ENCODE data around the gene ZNF593.

ZNF593 gene

GRCh38 chr1:26138974-26139558, 30.6 kb upstream of the ZNF593 start:
- DNase-seq (ENCODE audit: low spot score) = no peak
- no peak for TF ChIP-seq CTCF (IDR thresholded peaks at IDR 0.05; ENCODE audit: extremely low read depth, missing control alignments)

DNA sequence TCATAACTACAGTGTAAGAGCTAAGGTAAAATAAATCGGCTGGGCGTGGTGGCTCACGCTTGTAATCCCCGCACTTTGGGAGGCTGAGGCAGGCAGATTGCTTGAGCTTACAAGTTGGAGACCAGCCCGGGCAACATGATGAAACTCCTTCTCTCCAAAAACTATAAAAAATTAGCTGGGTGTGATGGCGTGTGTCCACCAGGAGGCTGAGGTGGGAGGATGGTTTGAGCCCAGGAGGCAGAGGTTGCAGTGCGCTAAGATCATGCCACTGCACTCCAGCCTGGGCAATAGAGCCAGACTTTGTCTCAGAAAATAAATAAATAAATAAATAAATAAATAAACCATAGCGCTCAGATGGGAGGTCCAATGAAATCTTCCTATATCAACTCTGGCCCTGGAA, 27.5 kb upstream of the ZNF593 start:
- no peak for TF ChIP-seq CTCF (IDR thresholded peaks at IDR 0.05; ENCODE audit: extremely low read depth, missing control alignments)
- no peak for DNase-seq (ENCODE audit: low spot score)

- peak; percentile 75 for DNase-seq (ENCODE audit: low spot score)
- TF ChIP-seq CTCF (IDR thresholded peaks at IDR 0.05; ENCODE audit: extremely low read depth, missing control alignments) = peak; percentile 39
Observed at GRCh38 chr1:26145041-26145959, 24.4 kb upstream of the ZNF593 start.

DNA sequence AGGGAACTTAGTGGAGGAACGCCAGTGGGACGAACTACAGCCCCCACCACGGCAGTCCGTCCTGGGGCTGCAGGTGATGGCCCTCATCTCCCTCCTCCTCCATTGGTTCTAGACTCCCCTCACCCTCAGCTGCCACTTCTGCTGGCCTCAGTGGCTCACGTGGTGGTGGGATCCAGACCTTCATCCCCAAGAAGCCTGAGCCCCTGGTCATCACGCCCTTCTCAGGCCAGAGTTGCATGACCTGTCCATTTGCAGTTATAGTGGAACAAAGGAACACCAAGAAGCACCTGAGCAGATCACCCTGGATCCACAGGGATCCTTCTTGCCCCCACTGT, 23.8 kb upstream of the ZNF593 start:
- DNase-seq (ENCODE audit: low spot score) = no peak
- no peak for TF ChIP-seq CTCF (IDR thresholded peaks at IDR 0.05; ENCODE audit: extremely low read depth, missing control alignments)

DNA sequence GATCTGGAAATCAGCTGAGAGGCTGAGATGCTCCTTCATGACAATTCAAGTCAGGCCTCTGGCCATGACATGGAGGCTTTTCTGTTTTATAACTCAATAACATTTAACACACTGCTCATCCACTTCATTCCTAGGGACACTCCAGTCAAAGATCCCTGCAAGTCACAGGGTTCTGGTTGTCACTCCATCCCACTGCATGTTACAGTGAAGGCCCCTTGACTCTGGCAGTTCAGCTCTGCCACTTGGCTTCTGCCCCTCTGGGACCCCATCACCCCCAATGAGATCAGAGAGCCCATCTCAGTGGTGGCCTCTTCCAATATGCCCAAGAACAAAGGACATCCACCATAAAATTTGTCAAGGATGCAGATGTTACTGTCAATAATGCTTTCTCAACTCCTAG, 20.8 kb upstream of the ZNF593 start:
- no peak for DNase-seq (ENCODE audit: low spot score)
- no peak for TF ChIP-seq CTCF (IDR thresholded peaks at IDR 0.05; ENCODE audit: extremely low read depth, missing control alignments)

DNA sequence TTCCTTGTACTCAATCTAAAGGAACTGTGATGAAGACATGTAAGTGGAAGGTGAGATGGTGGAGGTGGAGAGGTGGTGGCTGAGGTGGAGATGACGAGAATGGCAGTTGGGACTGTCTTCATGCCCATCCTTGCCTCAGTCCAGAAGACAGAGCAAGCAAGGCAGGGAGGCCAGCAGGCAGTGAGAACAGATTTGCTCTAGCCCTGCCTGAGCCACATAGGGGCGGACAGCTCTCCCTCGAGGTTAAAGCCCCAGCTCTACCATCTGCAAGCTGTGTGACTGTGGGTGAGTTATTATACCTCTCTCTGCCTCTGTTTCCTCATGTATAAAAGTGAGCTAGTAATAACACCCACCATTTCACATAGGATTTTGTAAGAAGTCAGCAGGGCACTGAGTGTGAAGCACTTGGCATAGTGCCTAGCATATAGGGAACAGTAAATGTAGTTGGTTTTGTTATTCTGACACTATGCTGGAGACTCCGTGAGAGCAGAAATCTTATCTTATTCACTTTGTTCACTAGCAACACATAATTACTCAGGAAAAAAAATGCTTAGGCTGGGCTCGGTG, 15.7 kb upstream of the ZNF593 start:
- TF ChIP-seq CTCF (IDR thresholded peaks at IDR 0.05; ENCODE audit: extremely low read depth, missing control alignments) = no peak
- DNase-seq (ENCODE audit: low spot score) = no peak

- TF ChIP-seq CTCF (IDR thresholded peaks at IDR 0.05; ENCODE audit: extremely low read depth, missing control alignments) = no peak
Observed at GRCh38 chr1:26154750-26155149, 15.0 kb upstream of the ZNF593 start.

More at GRCh38 chr1:26154750-26155149, 15.0 kb upstream of the ZNF593 start:
- DNase-seq (ENCODE audit: low spot score) = no peak

All from GM20000 (cell line).